RPMI7951 (cell line): ENCODE data around the gene RUNX2. TPM values are rescaled to one million over a fixed set of nuclear protein-coding genes. Genes with fewer than 3 reads are reported as not detected.

Experiments used
- DNase-seq: peaks from one replicate; pipeline ENCODE4 v3.0.0-alpha.2; 2012; ENCODE audit warnings: low read depth
- total RNA-seq: library from RNA; depleted of rRNA; stranded (reverse); fragments of >200 nt; shearing (Covaris generic); gene quantifications from 2 replicates; pipeline ENCODE4 v1.2.3, GENCODE V29; 2014

Gene RUNX2
- total RNA-seq, 1 experiment from 2014 or later = 18.9 TPM

DNA sequence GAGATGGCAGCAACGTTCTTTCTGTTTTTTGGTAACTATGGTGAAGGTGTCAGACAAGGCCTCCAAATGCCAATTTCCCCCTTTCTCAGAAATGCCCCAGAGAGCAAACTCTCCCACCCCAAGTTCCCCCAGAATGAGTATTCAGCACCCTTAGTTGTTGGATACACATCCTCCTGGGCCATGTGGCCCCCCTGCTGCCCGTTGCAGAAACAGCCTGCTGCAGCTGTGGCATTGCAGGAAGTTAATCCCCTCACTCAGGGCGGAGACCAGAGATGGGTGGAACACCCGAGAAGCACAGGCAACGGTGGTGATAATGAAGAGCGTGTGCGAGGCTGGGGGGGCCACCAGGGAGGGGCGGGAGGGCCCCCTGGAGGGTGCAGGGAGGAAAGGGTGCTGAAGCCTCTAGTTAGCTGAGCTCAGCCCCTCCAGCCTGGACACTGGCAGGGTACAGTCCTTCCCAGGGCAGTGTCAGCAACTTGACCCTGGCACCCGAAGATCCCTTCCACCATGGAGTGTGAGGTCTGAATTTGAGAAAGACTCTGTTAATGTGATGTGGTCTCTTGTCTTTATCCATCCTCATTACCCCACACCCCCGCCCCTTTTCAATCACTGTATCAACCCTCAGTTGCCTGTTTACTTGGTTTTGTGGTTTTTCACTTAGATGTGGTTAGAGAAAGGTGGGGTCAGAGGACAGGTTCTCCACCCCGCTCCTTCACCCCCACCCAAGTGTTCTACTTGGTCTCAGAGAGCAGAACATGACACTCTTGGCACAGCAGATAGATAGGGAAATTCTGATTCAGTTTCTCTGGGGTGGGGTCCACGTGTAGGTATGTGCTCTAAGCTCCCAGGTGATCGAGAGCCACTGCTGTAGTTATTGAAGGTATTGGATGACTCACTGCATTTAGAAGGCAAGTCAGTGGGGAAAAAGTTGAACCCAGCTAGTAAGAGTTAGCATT lies 258.4 kb downstream of the RUNX2 start:
- DNase-seq = no peak

DNA sequence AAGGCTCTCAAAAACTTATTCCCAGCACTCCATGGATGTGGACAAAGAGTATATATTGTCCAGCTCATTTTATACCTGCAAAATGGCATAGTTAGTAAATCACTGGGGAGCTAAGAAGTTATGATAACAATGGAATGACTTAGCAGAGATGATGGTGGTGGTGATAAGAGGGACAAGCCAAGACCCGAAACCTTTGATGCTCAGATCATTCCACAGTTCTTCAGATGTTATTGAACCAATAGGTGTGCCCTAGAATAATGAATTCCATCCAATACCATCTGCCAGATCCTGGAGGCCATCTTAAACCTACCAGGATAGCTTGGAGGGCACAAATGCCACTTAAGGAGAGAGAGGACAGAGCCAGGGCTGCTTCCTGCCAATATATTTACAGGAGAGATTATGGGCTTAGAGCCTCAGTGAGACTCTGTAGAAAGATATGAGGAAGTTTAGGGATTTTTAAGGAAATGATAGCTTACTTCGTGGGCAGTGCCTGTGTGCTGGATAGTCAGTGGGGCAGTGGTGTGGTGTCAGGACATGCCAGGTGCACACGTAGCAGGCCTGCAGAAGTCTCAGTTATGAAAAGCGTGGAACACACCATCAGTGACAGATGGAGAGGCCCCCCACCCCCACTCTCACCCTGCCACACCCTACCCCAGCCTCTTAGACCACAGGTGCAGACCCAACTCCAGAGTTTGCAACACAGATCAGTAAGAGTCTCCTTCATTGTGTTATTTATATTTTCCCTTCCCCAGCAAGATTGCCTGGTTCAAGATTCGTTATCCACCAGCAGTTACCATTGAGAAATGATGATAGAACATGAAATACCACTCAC lies 259.3 kb downstream of the RUNX2 start:
- no peak for DNase-seq

DNA sequence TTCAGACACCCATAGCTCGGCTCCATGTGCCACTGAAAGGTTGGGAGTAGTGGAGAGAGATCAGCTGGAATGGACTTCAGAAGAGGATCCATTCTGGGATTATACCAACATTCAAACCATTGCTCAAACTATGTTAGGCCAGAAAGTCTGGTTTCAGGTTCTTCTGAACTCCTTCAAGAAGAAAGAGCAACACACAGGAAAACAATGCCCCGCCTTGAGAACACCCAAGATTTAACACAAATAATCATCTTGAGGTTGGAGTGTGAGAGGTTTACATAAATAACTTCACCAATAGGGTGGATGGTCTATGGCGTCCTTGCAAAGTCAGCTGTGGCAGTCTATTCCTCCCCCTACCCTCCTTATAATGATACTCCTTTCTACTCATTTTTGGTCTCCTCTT lies 261.2 kb downstream of the RUNX2 start:
- no peak for DNase-seq

DNA sequence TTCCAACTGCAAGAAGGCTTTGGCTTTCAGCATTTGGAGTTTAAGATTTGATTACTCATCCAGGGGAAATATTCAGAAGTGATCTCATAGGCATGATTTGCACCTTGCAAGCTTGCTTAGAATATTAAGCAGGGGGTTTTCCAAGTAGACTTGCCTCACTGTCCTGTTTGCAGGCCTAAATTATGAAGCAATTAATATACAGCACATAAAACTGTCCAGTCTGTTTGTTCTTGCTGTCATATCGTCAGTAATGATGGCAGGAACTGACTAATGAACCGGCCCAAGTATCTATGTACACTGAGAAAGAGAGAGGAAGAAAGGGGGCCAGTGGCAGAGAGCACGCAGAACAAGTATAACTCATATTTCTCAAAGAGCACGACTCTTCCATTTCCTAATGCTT lies 262.1 kb downstream of the RUNX2 start:
- DNase-seq = peak; percentile 47

DNA sequence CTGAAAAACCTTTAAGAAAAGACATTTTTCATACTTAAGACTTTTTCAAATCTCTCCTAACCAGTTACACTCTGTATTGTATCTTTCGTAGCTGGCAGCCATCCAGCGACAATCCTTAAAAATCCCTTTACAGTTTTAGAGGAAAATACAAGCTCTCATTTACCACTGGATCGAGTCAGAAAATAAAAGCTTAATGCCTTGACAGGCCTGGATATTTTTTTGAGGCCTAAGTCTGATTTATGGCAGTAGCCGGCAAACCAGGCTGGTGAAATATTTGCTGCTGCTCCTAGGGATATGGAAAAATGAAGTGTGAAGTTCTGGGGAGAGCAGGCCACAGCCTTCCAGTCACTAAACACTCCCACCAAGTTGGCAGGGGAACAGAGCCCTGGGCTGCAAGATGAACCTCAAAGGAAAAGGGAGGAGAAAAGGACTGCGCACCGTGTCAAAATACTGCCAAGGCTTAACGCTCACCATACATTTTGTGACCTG lies 262.6 kb downstream of the RUNX2 start:
- peak; percentile 68 for DNase-seq

DNA sequence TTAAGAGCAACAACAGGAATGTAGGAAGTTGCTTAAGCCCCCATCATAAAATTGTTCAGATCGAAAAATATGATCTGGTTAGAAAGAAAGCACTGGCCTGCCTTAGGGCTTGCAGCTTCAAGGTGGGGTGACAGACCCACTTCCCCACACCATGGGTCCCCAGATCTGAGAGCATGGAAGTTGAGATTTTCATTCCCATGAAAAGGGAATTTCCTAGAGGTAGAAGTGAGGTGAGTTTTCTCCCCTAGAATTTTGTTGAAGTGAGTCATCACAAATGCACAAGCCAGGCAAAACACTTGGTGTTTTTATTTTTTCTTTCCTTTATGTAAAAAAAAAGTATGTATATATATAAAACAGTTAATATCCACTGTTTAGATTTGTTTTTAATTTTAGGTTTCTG lies 263.2 kb downstream of the RUNX2 start:
- no peak for DNase-seq

DNA sequence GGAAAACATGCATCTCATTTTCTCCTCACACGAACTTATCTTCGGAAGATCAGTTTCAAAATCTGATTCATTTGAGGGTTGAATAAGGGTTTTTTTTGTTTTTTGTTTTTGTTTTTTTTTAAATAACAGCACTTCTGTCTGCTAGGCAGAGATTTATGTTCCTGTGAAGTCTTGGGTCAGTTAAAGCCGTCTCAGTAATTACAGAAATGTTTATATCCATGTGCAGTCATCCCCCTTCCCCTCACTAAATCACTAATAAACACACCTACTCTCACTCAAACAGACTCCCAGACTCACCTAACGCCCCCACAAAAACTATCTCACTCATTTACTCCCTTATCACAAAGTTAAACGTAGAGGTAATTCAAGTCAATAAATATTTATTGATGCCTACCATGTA lies 263.8 kb downstream of the RUNX2 start:
- DNase-seq = no peak

DNA sequence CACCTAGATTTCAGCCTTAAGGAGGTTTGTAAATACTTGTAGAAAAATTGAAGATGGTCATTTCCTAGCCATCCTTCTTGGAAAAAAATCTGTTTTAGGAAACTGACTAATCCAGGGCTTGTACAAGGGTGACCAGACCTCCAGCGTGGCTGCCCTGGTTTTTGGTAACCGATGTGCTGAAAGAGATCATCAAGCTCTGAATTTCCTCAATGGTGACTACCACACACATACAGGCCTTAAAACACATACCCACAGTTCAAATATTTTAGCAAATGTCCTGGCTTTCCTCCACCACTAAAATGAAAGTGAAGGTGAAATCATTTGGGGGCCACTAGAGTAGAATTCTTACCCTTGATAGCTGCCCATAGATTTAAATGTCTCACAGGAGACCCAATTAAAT lies 264.9 kb downstream of the RUNX2 start:
- DNase-seq = peak; percentile 44

DNA sequence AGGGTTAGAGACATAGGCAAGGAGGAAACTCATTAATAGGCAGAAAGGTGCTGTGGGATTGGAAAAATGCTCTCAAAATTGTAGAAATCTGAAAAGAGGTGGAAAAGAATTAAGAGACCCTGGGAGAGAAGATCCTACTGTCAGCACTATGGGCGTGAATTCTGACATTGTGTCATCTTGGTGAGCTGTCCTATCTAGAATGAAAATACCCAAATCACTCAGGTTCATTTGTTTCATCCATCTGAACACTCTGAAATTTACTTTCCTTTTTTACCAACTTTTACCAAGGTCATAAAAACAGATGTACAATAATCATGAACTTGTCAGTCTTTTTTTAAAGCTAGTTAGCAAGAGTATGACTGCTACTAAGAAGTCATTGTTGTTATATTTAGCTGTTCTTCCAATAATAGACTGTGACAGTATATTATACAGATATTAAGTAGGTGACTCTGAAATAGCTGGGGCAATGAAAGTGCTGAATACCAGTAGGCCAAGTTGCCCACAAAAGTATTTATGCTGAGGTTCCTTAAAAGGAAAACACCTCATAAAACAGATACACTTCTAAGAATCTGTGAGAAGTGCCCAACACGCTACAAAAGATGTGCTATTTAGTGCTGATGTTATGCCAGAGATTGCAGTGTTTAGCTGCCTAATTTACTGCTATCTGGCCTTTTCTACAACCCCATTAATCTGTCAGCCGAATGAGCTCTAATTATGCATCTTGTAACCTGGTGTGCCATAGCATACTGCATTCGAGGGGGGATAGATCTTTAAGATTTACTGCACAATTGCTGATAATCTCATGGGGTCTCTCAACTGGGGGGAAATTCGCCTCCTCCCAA lies 267.1 kb downstream of the RUNX2 start:
- DNase-seq = no peak

DNA sequence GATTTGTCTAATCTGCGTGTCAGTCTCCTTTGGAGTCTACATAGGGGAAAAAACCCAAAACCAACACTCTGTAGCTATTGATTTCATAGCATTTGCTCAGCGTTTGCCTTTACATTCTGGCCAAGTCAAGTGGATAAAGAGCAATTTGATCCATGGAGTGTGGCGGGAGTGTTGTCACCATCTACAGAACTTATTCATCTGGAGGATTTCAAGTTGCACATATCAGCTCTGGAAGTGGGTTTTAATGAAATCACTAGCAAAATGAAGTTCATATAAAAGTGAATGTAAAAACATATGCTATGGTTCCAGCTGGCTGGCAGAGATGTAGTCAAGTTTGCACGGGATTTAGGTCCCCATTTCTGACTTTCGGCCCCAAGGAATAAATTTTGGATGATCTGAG lies 269.3 kb downstream of the RUNX2 start:
- DNase-seq = no peak

DNA sequence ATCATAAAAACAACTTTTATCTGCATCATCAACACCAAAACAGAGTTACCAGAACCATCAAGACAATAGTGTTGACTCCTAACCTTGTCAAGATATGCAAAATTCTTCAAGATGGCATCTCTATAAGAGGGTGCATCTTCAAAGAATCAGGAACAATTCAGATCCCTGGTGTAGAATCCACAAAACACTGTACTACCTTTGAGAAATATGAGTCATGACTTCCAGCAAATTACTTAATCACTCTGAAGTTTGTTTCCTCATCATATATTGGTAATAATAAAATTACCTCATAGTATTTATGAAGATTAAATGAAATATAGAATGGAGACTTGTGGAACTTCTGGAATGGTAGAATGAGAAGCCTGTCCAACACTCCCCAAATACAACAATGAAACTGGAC lies 270.9 kb downstream of the RUNX2 start:
- DNase-seq = no peak

DNA sequence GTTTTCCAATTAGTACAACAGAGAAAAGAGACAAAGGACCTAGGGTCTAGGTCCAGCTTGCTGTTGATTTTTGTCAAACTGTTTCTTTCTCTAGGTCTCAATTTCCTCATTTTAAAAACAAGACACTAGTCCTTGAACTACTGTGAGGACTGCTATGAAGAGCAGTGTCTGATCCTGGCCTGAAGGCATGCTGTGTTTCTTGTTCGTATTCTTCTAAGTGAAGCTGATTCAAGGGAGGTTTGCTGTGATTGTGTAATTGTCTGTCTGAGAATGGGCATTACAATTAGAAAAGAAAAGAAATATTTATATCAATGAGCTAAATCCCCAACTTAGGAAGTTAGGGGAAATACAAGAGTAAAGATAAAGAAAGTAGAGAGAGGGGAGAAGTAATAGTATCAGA lies 277.8 kb downstream of the RUNX2 start:
- DNase-seq = no peak

DNA sequence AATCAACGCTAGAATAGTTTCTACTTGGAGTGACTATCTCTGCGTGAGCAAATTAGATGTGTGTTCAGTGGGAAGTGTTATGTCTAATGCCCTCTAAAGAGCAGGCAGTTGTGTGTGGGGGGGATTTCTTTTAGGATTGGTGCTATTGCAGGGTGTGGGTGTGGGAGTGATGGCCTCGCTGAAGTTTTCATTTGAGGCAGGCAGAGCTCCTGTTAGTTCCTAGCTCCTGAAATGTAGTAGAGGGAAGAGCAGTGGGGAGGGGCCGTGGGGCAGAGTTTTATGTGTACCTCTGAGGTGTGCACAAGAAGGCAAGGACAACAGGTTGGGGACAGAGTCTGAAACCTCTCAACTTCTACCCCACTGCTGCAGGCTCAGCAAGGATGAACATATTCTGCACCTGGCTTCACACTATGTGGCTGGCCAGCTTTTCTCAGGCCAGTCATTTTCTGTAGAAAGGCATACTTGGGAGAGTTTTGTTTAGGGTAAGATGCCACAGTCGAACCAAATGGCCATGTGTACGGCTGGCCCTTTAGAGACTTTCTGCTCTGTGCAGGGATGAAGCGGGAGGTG lies 278.8 kb downstream of the RUNX2 start:
- DNase-seq = no peak

DNA sequence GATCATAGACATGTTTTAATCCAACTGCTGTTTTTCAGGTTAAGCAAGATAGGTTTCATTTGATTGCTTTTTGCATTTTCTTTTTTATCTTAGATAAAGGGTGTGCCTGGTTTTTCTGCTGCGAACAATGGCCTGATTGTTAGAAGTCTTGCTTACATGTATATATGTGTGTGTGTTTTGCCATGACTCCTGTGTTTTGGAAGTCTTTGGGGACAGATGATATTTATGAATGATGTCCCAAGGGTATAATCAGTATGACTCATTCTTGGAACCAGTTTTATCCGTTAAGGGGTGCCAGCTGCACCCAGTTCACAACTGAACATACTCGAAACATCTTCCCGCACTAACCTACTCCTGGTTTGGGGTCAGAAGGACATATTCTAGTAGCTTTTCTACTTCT lies 279.7 kb downstream of the RUNX2 start:
- DNase-seq = peak; percentile 94

DNA sequence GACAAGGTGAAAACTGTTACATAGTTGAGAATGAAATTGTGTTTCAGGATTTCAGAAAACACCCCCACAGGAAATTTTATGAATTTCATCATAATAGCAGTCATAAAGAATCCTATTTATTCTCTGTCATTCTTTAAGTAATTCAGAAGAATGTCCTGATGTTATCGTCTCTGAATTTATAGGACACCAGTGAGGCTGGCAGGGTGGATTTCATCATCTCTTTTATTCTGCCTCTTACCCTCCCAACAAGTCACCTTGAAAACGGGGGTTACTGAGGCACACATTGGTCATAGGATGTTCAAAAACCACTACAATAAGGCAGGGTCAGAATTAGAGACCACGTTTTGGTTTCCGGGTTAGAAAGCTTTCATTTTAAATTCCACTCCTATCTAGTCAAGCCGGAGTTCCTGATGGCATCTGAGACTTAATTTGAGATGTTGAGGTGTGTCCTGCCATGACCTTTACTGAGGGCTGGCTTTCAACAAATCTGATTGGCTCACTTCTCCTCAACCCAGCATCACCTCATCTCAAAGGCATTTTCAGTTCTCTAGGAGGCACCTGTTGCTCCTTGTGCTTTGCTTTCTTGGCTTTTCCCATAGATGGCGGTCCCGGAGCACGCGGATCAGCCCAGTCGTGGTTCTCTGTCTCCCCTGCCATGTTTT lies 280.3 kb downstream of the RUNX2 start:
- DNase-seq = peak; percentile 94

DNA sequence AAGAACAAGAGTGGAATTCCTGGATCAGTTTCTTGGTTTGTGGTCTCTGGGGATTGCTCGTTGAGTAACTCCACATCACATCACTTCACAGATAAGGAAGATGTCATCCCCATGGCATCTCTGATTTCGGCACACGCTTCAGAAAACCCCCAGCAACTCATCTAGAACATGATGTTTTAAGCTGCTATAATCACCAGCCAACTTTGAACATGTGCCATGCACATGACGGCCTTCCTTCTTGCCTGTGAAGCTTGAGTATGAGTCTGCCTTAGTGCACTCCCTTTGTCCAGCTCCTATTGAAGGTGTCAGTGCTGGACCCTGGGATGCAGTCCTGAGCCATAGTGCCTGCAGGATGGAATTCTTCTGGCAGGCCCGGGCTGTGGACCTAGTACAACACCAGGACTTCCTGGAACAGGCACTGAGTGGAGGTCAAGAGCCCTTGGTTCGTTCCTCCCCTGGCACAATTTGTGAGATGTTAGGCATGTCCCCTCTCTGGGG lies 281.1 kb downstream of the RUNX2 start:
- peak; percentile 100 for DNase-seq

DNA sequence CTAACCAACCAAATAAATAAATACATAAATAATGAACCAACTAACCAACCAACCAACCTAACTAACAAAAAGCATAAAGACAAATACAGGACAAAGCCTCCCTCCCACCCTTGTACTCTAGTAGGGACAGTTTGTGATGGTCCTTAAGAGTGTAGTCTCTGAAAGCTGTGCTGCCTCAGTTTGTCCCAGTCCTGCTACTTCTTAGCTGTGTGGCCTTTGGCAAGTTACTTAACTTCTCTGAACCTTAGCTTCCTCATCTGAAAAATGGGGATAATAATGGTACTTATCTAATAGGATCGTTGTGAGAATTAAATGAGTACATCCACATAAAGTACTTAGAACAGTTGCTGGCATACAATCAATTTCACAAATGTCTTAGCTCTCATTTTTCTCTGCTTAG lies 282.2 kb downstream of the RUNX2 start:
- no peak for DNase-seq

DNA sequence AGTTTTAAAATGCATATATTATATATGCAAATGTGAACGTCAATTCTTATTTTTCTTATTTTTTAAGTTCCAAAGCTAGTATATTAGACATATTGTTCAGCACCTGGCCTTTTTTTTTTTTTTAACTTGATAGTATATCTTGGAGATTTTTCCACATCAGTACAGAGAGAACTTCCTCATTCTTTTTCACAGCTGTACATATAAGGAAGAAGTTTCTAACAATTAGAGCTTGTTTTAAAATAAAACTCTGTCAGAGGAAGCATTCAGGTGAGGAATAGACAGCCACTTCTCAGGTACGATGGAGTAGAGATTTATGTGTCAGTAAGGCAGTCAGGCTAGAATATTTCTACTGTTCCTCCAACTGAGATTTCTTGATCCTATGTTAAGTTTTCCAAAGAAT lies 282.7 kb downstream of the RUNX2 start:
- DNase-seq = no peak

DNA sequence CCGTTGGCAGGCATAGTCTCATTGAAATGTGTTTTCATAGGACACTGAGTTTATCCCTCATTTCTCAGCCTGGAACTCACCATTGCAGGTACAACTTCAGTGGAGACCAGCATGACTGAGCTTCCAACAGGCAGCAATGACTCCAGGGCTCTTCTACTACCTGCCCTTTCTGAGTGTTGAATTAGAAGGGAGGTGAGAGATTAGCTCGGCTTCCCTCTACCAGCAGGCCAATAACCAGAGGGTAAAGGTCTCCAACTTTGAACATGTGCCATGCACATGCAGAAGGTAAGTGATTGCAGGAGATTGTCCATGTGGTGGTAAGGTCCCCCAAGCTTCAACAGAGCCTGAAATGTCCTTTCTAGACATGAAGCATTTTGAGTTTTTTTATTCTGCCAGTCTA lies 283.4 kb downstream of the RUNX2 start:
- no peak for DNase-seq

DNA sequence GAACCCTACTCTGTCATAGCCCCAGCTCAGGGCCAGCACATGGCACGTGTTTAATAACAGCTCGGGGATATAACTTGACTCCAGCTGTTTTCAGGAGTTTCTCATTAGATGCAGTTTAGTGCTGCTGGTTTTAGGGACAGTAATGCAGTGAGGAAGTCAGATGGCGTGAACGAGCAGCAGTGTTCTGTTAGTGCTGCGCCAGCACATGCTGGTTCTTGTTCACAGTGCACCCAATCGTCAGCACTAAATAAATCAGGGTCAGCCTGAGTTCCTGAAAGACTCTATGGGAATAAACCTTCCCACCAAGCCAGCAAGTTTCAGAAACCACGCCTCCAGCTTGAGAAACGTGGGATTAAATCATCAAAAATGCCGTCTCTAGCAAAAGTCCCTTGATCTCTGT lies 285.5 kb downstream of the RUNX2 start:
- peak; percentile 90 for DNase-seq
